GM18517 (cell line): ENCODE data around the gene LPAR1.

Experiments
- ATAC-seq: cut with Tn5 transposase; IDR thresholded peaks from one replicate; pipeline ENCODE4 v1.9.1; 2021; ENCODE audit warnings: mild to moderate bottlenecking, moderate library complexity; ENCODE audit not compliant: unreplicated experiment

The LPAR1 gene

DNA sequence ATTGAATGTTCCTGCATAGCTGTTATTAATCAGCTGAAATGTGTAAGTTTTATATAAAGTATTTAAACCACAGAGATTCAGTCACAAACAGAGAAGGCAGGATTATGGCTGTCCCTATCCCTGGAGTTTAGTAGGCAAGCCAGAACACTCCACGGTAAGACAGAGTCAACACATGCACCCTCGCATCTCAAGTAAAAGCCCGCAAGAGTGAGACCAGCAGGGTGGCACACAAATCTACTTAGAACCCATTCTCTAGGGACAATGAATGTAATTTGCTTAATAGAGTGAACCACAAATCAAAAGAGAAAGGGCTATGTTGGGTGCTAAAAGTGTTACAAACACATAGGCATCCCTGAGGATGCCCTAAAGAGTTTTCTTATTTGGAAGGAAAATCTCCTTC lies 35.1 kb downstream of the LPAR1 start:
- ATAC-seq = no peak

DNA sequence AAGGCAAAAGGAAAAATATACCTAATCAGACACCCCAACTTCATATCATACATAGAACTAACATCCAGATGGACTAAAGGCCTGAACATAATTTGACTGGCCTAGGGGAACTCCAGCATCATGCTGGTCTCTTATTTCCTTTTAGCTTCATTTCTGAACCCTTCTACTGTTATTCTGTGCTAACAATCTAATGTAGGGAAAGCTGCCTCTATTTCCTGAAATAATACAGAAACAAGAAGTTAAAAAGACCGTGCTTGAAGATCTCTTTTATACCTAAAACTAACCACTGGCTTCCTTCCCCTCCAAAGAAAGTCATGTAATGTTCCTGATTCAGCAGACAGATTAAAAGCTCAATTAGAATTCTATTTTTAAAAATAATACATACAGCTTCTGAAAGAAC lies 36.7 kb downstream of the LPAR1 start:
- no peak for ATAC-seq

DNA sequence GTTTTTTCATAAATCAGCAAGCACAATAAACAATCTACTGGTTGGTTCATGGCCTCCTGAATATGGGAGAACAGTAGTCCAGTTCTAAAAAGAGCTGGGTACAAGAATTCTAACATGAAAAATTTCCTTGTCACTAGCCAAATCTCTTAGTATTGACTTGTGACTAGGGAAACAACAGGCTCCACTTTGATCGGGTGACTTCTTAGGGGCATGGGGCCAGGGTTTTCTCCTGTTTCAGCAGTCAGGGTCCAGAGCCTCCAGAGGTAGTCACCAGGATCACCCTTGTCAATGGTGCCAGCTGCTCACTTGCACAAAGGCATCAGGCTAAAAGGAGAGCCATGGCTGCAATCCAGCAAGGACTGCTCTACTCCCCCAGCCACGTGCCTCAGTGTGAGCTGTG lies 38.1 kb downstream of the LPAR1 start:
- no peak for ATAC-seq

DNA sequence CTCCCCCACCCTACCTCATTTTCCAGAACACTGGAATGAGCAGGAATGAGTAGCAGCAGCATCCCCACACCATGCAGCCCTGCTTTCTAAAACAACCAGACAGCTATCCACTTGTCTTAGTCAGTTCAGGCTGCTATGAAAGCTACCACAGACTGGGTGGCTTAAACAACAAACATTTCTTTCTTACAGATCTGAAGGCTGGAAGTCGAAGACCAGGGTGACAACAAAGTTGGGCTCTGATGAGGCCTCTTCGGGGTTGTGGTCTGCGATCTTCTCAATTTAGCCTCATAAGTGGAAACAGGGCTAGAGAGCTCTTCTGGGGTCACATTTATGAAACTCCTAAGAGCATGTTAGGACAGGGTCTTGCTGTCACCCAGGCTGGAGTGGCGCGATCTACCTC lies 38.9 kb downstream of the LPAR1 start:
- ATAC-seq = no peak

DNA sequence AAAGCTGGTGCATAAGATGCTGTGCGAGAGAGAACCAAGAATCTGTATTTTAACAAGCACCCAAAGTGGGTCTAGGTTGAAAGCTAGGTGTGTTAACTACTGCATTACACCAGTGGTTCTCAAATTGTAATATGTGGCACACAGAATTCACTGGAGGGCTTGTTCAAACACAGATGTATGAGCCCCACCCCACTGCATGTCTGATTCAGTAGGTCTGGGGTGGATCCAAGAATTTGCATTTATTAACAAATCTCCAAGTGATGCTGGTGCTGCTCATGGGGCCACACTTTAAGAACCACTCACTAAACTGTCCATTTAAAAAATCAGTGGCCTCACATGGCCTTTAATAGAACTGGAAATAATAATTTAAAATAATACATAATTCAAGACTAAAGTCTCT lies 40.4 kb downstream of the LPAR1 start:
- ATAC-seq = no peak

DNA sequence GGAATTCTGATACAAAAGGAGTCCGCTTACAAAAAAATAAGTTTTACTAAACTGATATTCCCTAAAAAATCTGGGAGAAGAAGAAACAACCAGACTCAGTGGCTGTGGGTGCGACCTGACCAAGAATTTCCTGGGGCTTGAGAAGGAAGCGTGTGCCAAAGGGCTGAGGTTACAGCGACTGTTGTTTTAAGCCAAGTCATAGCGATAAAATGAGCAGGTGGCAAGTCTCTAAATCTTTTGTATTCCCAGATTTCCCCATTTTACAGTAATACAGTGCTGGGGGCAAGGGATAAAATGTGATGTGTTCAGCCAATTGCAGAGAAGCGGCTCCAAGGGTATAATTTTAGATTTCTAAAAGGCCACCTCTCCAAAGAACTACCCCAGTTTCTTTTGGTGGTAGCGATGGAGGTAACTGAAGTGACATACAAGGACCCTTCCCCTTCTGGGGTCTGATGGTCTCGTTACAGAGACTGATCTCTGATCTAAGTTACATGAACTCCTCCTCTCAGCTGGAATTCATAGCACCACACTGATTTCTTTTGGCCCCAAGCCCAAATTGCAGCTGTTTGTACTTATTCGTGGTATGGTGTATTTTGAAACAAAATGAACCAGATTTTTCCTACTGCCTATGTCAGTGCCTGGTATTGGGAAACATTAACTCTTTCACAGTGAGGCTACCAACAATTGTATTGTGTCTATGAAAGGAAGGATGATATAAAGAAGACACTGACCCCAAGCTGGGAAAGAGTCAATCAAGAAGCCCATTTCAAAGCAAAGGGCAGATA lies 41.6 kb downstream of the LPAR1 start:
- ATAC-seq = no peak

DNA sequence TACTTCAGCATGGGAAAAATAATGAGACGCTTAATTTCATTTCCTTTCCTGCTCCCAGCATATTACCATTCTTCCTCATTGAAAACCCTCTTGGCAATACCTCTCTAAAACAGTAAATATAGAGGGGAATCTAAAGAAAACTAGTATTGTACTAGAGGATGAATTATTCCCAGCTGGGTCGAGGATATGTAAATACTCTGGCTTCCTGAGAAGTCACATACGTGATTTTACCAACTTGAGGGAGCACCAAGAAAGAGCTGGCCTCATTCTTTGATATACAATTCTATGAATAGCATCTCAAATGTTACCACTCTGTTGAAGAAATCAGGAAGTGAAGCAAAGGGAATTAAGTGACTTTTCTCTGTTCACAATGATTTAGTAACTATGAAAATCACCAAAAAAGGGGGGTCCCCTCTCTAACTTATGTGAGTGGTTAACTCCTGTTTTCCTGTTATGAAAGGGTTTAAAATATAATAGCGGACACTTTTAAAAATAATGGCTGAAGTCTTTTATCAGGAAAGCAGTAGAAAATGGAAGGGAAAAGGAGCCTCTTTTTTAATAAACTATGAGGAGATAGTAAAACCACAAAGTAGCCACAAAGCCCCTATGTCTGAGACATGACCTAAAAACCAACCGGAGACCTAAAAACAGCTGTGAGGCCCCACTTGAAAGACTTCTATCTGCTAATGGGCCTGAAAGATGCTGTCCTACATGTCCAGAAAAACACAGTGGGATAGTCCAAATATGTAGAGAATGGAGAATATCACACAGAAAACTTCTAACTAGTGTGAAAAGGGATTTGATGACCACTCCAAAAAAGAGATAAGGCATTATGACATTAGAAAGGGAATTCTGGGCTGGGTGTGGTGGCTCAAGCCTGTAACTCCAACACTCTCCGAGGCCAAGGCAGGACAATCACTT lies 42.6 kb downstream of the LPAR1 start:
- no peak for ATAC-seq

DNA sequence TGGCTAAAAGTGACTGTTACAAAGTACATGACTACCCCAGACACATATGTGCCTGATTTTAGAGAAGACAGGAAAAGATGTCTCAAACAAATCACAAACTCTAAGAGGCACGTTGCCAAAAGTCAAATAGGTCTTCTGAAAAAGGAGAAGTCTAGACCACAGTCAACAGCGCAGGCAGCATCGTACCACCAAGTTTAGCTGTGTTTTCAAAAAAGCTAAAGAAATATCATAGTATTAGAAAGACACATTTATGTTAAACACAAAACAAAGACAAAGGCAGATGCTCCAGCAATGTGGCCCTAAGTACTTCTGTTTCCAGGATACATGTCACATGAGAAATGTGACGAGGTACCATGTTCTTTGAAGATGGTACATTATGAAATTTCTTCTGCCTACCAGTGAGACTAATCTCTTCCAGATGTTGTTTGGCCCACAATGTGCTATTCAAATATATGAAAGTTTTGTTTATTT lies 43.5 kb downstream of the LPAR1 start:
- ATAC-seq = no peak

DNA sequence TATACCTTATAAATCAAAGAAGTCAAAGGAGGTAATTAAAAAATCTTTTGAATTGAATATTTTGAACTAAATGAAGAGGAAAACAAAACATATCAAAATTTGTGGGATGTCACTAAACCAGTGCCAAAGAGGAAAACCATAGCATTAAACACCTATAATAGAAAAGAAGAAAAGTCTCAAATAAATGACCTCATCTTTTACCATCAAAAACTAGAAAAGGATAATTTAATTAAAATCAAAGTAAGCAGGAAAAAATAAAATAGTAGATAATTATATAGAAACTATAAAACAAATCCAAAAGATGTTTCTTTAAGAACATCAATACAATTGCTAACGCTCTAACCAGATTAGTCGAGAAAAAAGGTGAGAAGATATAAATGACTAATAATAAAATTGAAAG lies 47.8 kb downstream of the LPAR1 start:
- no peak for ATAC-seq

DNA sequence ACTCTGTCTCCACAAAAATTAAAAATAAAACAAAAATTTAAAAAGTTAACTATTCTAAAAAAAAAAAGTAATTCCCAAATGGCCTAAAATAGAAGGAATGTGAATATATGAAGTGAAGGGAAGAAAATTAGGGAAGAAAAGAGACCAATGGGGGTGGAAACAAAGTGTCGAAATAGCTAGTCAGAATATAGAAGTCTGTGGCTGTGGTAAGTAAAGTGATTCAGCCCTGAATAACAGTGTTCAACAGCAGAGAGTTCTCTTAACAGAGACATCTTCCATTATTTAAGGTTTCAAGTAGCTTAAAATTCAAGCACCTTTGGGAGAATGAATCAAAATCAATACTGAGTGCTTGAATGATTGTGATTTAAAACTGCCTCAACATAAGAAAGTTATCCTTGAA lies 51.7 kb downstream of the LPAR1 start:
- no peak for ATAC-seq

DNA sequence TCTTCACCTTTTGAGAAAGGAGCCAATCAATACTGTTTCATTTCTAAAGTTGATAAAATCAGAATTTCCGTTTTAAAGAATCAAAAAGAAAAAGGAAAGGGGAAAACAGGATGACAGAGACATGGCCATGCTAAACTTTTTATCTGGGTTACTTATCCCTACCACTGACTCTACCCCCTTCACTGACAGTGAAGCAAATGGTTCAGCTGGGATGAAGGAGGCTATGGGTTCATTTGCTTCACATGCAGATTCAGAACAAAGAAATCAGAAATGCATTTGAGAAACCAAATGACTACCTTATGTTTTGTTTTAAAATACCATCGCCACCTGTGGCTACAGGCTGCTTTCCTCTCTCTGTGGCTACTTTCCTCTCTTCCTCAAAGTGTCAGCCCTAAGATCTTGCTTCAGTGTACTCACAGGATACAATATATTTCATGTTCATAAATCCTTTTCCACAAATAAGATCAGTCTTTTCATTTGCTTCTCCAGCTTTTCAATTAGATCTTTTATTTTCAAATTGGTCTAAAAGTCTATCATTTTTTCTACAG lies 53.3 kb downstream of the LPAR1 start:
- no peak for ATAC-seq

DNA sequence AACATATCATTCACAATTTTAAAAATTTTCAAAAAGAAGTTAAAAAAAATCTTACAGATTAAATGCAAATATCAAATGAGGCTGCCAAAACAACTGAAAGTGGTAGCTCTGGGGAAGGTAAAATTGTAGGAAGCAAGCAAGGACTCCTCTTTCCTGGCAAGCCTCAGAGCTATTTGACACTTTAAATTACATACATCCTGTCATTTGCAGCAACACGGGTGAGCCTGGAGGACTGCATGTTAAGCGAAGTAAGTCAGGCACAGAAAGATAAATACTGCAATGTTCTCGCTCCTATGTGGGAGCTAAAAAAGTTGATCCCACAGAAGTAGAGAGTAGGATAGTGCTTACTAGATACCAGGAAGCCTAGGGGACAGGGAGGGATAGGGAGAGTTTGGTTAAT lies 58.0 kb downstream of the LPAR1 start:
- no peak for ATAC-seq

DNA sequence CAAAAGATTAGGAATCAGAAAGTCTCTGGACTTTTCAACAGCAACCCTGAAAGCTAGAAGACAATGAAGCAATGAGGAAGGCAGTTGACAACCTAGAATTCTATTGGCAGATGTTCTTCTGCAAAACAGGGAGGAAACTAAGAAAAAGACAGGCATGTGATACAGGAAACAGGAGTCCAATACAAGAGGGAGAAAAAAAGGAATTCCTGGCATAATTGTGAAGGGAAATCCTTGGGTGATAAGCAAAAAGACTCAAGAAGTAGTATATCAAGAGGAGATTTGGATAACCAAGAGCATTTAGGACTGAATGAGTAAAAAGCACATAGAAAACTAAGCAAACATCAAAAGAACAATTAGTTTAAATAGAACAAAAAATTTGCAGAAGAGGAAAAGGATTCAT lies 58.6 kb downstream of the LPAR1 start:
- ATAC-seq = no peak

DNA sequence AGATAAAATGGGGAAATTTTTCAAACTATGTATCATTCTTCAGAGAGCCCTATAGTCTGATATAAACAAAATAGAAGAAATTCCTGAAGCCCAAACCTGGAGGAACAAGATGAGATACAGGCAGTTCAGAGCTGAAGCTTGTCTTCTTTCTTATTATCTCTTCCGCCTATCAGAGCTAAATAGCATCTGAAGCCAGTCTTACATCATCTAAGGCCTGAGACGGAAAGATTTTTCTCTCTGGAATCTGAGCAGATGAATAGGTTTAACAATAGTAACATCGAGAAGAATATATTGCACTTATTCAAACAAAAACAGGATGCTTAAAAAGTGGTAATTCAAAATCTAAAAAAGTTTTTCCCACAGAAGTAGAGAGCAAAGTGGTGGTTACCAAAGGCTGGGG lies 59.8 kb downstream of the LPAR1 start:
- ATAC-seq = no peak

DNA sequence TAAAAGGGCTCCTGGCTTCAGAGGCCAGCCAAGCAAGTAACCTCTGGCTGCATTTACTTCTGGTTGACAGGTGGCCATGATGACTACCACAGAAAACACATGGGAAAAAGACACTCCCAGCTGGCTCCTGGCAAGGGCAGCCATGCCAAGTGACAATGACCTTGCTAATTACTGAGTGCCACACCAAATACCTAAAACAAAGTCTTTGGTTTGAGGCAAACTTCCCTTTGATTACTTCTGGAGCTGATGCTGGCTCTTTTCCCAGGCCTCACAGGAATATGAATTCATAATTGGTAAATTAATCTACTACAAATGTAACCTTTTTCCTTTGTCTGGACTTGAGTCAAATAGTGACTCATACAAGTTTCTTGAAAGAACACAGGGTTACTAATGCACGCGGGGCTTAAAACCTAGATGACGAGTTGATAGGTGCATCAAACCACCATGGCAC lies 61.0 kb downstream of the LPAR1 start:
- no peak for ATAC-seq

DNA sequence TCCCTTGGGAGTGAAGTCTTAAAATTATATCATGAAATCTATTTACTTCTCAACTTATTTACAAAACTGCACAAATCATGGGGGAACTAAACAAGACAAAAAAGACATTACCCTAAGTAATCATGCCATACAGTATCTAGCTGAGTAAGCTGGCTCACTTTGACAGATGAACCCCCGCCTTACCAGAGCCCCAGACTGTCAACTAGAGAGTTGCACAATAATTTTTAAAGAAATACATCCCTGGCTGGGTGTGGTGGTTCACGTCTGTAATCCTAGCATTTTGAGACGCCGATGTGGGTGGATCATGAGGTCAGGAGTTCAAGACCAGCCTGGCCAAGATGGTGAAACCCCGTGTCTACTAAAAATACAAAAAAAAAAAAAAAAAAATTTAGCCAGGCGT lies 62.3 kb downstream of the LPAR1 start:
- no peak for ATAC-seq

DNA sequence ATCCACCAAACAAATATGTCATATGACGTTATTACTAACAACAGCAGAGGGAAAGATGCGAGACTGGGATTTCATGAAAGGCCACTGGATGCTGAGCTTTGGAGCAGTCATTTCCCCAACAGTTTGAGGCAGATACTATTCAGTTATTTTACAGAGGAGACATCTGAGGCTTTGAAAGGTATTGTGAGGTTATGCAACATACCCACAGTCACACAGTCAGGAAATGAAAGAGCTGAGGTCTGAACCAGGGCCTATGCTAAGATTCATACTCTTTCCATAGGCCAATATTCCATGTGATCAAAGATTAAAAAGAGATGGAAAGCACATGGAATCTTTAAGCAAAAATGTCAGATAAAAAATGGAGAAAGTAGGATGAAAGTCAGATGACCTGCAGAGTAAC lies 63.0 kb downstream of the LPAR1 start:
- ATAC-seq = no peak

DNA sequence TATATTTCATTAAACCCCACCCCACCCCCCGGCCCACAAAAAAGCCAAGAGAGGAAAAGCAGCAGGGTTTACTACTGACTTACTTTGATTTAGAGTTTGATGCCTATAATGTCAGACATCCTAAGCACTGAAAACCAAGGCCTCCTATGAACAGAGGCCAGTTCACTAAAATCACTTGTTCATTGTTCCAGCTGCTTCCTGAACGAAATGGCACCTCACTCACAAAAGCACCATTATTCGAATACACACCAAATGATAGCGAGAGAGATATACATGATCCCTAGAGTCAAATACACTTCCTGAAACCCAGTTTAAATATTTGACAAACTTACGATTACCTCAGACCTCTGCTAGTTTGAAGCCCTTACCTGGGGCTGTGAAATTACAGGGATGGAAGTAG lies 66.6 kb downstream of the LPAR1 start:
- ATAC-seq = no peak

DNA sequence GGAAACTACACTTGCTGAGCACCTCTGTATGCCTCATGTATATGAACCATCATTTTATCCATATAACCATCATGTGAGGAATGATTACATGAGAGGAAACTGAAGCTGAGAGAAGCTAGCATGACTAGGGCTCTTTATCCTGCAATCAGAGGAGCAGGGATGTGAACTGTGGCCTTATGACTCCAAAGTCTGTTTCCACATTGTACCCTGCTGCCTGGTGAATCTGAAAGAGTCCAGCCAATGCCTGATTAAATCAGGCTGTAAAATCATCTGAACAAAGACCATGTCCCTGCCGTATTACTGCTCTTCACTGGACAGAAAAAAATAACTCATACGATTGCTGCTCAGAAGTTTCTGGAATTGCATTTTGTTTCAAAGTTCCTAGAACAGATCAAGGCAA lies 67.0 kb downstream of the LPAR1 start:
- ATAC-seq = no peak

DNA sequence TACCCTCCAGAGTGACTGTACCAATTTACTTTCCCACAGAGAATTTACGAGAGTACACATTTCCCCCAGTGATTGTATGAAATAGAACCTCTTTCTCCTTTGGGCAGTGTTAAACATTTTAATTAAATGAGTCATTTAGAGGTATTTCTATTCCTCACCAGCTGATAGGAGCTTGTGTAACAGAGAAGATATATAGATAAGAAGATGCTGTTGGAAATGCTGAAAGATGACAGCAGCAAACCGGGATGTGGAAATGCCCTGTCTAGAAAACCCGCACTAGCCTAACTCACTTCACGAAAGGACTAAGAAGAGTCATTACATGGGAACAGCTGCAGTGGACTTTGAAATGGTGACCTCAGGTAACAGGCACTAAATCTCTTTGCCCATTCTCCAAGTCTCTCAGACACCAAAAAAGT lies 68.3 kb downstream of the LPAR1 start:
- no peak for ATAC-seq

DNA sequence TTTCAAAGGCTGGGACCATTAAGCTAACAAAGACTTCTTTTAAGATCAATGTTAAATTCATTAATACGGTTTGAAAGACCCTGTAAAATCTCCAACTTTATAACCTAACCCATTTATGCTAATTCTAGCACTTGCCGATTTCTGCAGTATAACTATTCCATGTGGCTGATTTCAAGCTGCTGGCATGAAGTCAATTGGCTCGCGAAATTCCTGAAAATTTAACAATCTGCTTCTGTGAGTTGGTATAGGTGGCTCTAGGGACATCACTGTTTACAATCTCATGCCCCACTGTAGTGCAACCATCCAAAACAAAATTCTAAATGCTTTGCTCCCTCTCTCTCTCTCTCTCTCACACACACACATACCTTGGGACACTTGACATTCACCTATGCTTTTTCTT lies 70.2 kb downstream of the LPAR1 start:
- ATAC-seq = no peak

DNA sequence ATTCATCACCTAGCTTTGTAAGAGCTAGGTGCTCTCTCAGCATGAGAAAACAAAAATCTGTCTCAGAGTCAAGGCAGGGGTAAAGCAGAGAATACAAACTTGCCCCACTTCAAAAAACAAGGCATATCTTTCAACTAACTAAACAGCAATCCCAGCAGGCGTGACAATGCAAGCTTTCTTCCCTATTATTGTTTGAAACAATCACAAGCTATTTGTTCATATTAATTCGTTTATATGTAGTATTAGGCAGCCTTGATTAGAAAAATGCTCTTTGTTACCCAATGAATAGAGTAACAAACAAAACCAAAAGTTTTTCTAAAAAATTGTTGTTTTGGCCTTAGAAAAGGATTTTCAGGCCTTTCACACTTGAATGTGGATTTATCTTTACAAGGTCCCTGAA lies 71.1 kb downstream of the LPAR1 start:
- no peak for ATAC-seq
